OCI-LY1 (cell line): ENCODE data around the gene TIE1.

Experiments used
- H2AFZ ChIP-seq: fragments of 200-600 bp; sonication (generic), shearing (Covaris generic); 2 replicates; pipeline ENCODE4 v1.6.0; 2014; ENCODE audit warnings: antibody characterized with exemption, mild to moderate bottlenecking, low read length
- H3F3A ChIP-seq: fragments of 200-600 bp; sonication (generic), shearing (Covaris generic); 2 replicates; pipeline ENCODE4 v1.6.0; 2014; ENCODE audit warnings: mild to moderate bottlenecking, antibody characterized with exemption, low read length, moderate library complexity; ENCODE audit not compliant: insufficient read depth
- H3K27ac ChIP-seq: fragments of 200-600 bp; sonication (generic); 2 replicates; pipeline ENCODE4 v1.5.1; 2014; ENCODE audit warnings: low read length, mixed run types, mild to moderate bottlenecking, low read depth; ENCODE audit not compliant: poor library complexity, severe bottlenecking
- H3K27me3 ChIP-seq: fragments of 200-600 bp; sonication (generic); 2 replicates; pipeline ENCODE4 v1.6.0; 2014; ENCODE audit warnings: antibody characterized with exemption, mild to moderate bottlenecking, low read length, moderate library complexity; ENCODE audit not compliant: insufficient read depth
- H3K36me3 ChIP-seq: fragments of 200-600 bp; sonication (generic); 2 replicates; pipeline ENCODE4 v1.6.1; 2014; ENCODE audit warnings: mild to moderate bottlenecking, antibody characterized with exemption, low read length, moderate library complexity, mixed read lengths; ENCODE audit not compliant: insufficient read depth
- H3K4me1 ChIP-seq: fragments of 200-600 bp; sonication (generic); 2 replicates; pipeline ENCODE4 v1.5.1; 2014; ENCODE audit warnings: mild to moderate bottlenecking, low read length, moderate library complexity; ENCODE audit not compliant: insufficient read depth, severe bottlenecking
- H3K4me2 ChIP-seq: fragments of 200-600 bp; sonication (generic), shearing (Covaris generic); 2 replicates; pipeline ENCODE4 v1.6.1; 2014; ENCODE audit warnings: low read length
- H3K4me3 ChIP-seq: fragments of 200-600 bp; sonication (generic); 2 replicates; pipeline ENCODE4 v1.5.1; 2014; ENCODE audit warnings: low read length, low read depth, mild to moderate bottlenecking, mixed read lengths; ENCODE audit not compliant: poor library complexity, severe bottlenecking
- H3K79me2 ChIP-seq: fragments of 200-600 bp; shearing (Covaris generic); 2 replicates; pipeline ENCODE4 v1.6.1; 2016; ENCODE audit warnings: mixed run types, low read length, mixed read lengths; ENCODE audit not compliant: insufficient read depth
- H3K9ac ChIP-seq: fragments of 200-600 bp; sonication (generic), shearing (Covaris generic); 2 replicates; pipeline ENCODE4 v1.6.1; 2014; ENCODE audit warnings: mild to moderate bottlenecking, low read length, mixed read lengths
- H3K9me2 ChIP-seq: fragments of 200-600 bp; sonication (generic), shearing (Covaris generic); 2 replicates; pipeline ENCODE4 v1.6.1; 2014; ENCODE audit warnings: low read depth, mild to moderate bottlenecking, low read length, mixed read lengths
- H3K9me3 ChIP-seq: fragments of 200-600 bp; shearing (Covaris generic); 2 replicates; pipeline ENCODE4 v1.6.1; 2014; ENCODE audit warnings: low read length, mixed read lengths
- H4K20me1 ChIP-seq: fragments of 200-600 bp; sonication (generic), shearing (Covaris generic); 2 replicates; pipeline ENCODE4 v1.6.0; 2016; ENCODE audit warnings: mild to moderate bottlenecking, low read length; ENCODE audit not compliant: insufficient read depth
- EZH2 ChIP-seq: fragments of 200-600 bp; sonication (generic), shearing (Covaris generic); IDR thresholded peaks from 2 replicates; pipeline ENCODE4 v1.8.0; 2017; ENCODE audit warnings: borderline replicate concordance, mixed run types, mild to moderate bottlenecking, antibody characterized with exemption, low read length, moderate library complexity, mixed read lengths
- TF ChIP-seq, protein P1 (sequence below): fragments of 200-600 bp; sonication (generic), shearing (Covaris generic); IDR thresholded peaks from 2 replicates; pipeline ENCODE4 v1.5.1; 2017; ENCODE audit warnings: mild to moderate bottlenecking, antibody characterized with exemption, low read length, moderate library complexity, mixed read lengths

TIE1 gene

GRCh38 chr1:43370564-43370963 is 69.8 kb downstream of the TIE1 start:
- Histone ChIP-seq H3K4me3 (no peak overlapping the region), H3K79me2 (no peaks in the 10 kb centered on the region), H3K9me2 (no peaks in the 10 kb centered on the region), H3K36me3 (peaks cover under 1% of the 10 kb centered on the region; the same call in 1 of the 2 replicates), H4K20me1 (no peaks in the 10 kb centered on the region), H3K9me3 (no peaks in the 10 kb centered on the region), H3F3A (no peaks in the 10 kb centered on the region), H3K9ac (no peak overlapping the region), H3K27me3 (no peaks in the 10 kb centered on the region), H2AFZ (no peak overlapping the region), H3K4me2 (no peak overlapping the region), H3K27ac (no peak overlapping the region), H3K4me1 (peaks cover 22% of the 10 kb centered on the region)
- TF ChIP-seq EZH2 = no peak
- TF ChIP-seq, protein P1, sequence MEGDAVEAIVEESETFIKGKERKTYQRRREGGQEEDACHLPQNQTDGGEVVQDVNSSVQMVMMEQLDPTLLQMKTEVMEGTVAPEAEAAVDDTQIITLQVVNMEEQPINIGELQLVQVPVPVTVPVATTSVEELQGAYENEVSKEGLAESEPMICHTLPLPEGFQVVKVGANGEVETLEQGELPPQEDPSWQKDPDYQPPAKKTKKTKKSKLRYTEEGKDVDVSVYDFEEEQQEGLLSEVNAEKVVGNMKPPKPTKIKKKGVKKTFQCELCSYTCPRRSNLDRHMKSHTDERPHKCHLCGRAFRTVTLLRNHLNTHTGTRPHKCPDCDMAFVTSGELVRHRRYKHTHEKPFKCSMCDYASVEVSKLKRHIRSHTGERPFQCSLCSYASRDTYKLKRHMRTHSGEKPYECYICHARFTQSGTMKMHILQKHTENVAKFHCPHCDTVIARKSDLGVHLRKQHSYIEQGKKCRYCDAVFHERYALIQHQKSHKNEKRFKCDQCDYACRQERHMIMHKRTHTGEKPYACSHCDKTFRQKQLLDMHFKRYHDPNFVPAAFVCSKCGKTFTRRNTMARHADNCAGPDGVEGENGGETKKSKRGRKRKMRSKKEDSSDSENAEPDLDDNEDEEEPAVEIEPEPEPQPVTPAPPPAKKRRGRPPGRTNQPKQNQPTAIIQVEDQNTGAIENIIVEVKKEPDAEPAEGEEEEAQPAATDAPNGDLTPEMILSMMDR = no peak

- no peaks in the 10 kb centered on the region for H4K20me1 ChIP-seq
- TF ChIP-seq, protein P1 = no peak
- no peak for TF ChIP-seq EZH2
- H3K27ac ChIP-seq = no peak overlapping the region
- no peaks in the 10 kb centered on the region for H3K27me3 ChIP-seq
- H3K9me3 ChIP-seq = no peaks in the 10 kb centered on the region
- H3F3A ChIP-seq = no peaks in the 10 kb centered on the region
- H3K4me3 ChIP-seq = no peak overlapping the region
- H2AFZ ChIP-seq = no peak overlapping the region
- H3K9me2 ChIP-seq = no peaks in the 10 kb centered on the region
- H3K4me1 ChIP-seq = peaks cover 8% of the 10 kb centered on the region
- H3K79me2 ChIP-seq = no peaks in the 10 kb centered on the region
- H3K9ac ChIP-seq = no peak overlapping the region
- no peaks in the 10 kb centered on the region for H3K36me3 ChIP-seq
- H3K4me2 ChIP-seq = no peak overlapping the region
Measured at GRCh38 chr1:43372172-43372571, 71.4 kb downstream of the TIE1 start.
